AG09319 (cell line): Measurements from ENCODE around the gene ITPK1.

Experiments used
- DNase-seq: peaks from one replicate; pipeline ENCODE4 v3.0.0-alpha.2; 2010; ENCODE audit warnings: low read depth; ENCODE audit errors: extremely low read depth
- TF ChIP-seq, protein P1 (sequence below): IDR thresholded peaks from 2 replicates; pipeline ENCODE4 v1.5.1; 2011; ENCODE audit warnings: low read depth, mild to moderate bottlenecking, inconsistent platforms, low read length, moderate library complexity

Gene ITPK1

DNA sequence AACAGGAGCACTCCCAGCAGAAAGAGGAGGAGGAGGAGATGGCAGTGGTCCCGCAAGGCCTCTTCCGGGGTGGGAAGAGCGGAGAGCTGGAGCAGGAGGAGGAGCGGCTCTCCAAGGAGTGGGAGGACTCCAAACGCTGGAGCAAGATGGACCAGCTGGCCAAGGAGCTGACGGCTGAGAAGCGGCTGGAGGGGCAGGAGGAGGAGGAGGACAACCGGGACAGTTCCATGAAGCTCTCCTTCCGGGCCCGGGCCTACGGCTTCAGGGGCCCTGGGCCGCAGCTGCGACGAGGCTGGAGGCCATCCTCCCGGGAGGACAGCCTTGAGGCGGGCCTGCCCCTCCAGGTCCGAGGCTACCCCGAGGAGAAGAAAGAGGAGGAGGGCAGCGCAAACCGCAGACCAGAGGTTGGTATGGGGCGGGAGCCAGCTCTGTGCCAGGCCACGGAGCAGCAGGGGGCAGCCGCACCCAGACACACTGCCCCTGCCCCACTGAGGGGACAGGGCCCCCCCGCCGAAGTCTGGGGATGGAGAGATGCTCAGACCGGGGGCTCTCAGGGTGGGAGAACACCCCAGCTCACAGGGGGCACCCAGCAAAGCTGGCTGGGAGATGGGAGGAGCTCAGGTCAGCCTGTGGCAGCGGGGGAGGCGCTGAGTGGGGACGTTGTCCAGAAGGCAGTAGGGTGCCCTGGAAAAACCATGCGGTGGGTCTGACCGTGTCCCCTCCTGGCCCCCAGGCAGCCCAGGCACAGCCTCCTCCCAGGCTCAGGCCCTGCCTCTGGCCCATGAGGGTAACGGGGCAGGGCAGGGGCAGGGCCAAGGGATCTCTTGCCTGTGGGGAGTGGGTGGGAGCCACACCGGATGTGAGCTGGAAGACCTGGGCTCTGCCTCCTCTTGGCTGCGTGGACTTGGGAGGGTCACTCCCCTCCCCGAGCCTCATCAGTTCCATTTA lies 183.0 kb downstream of the ITPK1 start:
- no peak for DNase-seq
- TF ChIP-seq, protein P1, sequence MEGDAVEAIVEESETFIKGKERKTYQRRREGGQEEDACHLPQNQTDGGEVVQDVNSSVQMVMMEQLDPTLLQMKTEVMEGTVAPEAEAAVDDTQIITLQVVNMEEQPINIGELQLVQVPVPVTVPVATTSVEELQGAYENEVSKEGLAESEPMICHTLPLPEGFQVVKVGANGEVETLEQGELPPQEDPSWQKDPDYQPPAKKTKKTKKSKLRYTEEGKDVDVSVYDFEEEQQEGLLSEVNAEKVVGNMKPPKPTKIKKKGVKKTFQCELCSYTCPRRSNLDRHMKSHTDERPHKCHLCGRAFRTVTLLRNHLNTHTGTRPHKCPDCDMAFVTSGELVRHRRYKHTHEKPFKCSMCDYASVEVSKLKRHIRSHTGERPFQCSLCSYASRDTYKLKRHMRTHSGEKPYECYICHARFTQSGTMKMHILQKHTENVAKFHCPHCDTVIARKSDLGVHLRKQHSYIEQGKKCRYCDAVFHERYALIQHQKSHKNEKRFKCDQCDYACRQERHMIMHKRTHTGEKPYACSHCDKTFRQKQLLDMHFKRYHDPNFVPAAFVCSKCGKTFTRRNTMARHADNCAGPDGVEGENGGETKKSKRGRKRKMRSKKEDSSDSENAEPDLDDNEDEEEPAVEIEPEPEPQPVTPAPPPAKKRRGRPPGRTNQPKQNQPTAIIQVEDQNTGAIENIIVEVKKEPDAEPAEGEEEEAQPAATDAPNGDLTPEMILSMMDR = no peak

DNA sequence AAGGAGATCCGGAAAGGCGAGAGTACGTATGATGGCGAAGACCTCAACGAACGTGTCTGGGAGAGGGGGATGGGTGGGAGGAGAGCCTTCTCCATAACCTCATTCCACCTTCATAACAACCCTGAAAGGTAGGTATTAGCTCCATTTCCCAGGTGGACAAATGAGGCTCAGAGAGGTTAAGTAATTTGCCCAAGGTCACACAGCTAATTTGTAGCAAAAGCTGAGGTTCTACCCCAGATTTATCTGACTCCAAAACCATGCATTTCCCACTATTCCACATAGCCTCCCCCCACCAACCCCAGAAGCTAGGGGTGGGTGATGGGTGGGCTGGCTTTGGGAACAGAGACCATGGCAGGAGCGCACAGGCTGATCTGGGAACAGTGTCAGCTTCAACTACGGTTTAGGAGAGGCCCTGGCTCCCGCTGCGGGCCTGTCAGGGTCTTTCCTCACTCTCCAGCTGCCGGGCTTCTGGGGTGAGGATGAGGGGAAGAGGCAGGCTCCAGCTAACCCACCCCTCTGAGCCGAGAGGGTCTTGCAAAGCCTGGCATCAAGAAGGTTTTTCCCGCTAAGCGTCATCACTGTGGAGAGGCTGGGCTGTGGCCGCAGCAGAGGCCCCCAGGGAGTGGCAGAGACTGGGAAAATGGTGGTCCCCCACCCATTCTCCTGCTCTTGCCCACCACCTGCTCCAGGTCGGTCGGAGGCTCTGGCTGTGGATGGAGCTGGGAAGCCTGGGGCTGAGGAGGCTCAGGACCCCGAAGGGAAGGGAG lies 183.9 kb downstream of the ITPK1 start:
- DNase-seq = no peak
- TF ChIP-seq, protein P1 = no peak

DNA sequence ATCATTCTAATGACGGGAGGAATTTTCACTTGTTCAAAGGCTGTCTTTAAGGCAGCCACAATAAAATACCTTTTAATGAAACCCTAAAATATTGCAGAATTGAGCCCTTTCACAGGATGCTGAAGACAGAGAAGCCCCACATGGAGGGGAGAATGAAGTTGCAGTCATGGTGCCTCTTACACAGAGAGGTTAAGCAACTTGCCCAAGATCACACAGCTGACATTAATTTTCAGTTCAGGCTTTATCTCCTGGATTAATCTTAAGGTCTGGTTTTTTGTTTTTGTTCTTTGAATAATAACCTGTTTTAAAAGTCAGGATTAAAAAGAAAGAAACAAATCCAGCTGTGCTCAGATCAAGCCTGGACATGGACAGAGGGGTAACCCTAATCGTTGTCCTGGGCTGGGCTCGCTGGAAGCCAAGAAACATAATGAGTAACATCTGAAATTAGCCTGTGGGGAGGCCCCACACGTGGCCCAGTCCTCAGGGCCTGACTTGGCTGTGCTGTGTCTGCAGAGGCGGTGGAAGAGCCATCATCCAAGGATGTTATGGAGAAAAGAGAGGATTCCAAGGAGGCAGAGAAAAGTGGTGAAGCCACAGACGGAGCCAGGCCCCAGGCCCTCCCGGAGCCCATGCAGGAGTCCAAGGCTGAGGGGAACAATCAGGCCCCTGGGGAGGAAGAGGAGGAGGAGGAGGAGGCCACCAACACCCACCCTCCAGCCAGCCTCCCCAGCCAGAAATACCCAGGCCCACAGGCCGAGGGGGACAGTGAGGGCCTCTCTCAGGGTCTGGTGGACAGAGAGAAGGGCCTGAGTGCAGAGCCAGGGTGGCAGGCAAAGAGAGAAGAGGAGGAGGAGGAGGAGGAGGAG lies 184.8 kb downstream of the ITPK1 start:
- peak; percentile 32 for DNase-seq
- TF ChIP-seq, protein P1 = no peak

DNA sequence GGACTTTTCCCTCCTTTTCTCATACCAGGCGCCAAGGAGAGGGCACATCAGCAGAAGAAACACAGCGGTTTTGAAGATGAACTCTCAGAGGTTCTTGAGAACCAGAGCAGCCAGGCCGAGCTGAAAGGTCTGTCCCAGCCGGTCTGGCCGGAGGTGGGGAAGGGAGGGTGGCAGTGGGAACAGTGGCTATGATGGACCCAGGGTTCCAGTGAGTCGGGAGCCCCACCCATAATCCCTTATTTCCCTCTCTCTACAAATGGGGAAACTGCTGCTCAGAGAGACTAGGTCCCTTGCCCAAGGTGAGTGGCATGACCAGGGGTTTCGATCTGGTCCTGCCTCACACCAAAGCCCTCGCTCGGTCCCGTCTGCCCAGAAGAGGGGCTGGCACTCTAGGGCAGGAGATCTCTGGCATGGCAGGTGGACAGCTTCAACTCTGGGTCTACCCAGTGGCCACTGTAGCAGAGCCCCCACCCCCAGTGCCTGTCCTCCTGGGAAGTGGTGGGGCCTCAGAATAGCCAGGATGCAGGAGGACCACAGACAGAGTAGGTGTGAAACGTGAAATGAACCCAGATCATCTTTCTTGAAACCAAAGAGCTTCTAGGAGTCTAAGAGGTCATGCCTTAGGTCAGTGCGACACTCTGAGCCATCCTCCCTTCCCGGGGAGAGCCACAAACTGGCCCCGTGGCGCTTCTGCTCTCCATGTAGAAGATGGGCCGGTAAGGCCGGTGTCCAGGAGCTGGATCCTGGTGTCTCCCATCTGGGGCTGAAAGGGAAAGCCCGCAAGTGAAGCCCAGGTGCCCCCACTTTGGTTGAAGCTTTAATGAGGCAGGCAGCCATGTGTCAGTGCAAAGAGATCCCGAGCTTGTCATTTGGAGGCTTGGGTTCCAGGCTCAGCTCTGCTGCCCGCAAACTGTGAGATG lies 185.8 kb downstream of the ITPK1 start:
- no peak for DNase-seq
- TF ChIP-seq, protein P1 = no peak

DNA sequence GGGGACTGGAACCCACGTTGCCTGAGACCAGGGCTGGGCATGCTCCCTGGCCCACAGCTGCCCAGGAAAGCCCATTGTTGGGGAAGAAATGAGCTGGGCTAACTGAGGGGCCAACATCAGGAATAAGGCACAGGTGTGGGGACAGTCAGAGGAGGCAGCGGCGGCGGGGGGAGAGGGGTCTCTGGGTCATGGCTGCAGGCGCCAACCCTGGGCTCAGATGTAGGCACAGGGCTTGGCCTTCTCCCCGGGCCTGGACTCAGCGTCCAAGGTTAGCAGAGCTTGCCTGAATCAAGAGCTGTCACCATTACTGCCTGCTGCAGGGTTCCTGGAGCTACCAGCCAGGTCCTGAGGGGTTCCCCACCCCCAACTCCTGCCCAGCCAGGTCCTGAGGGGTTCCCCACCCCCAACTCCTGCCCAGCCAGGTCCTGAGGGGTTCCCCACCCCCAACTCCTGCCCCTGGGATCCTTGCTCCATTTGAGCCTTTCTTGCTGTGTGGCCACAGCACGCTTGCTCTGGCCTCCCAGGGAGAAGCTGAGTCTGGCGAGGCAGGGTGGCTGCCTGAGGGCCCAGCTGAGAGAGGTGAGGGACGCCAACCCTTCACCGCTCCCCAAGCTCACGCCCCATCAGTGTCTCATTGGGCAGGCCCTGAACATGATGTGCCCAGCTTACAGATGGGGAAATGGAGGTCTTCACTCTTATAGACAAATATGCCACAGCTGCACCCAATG lies 186.6 kb downstream of the ITPK1 start:
- TF ChIP-seq, protein P1 = no peak
- DNase-seq = no peak

DNA sequence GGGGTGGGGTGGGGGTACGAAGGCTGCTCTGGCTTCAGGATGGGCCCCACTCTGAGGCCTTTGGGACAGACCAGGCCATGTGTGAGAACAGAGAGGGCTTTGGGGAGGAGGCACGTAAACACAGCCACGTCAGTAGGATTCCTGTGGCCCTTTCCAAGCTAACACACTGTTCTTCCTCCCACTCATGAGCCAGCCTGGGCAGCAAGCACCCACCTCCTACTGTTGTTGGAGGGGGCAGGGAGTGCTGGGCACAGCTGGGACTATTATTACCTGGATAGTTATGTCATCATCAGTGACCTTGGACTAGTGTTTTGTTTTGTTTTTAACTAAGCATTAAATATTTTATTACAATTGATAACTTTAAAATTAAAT lies 187.5 kb downstream of the ITPK1 start:
- TF ChIP-seq, protein P1 = no peak
- DNase-seq = no peak
